ENCODE measurements around the gene TMIE.

DNA sequence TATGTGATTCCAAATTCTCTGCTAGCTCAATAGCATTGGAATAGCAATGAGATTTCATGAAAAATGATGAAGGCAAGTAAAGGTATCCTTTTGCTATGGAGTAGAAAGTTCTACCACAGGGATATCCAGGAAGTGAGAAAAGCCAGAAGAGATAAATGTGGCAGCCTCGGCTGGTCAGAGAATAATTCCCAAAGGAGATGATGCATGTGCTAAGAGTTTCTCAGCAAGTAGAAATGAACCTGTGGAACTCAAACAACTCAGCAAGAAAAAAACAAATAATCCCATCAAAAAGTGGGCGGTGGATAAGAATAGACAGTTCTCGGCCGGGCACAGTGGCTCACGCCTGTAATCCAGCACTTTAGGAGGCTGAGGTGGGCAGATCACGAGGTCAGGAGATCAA lies 45.9 kb upstream of the TMIE start:
- TF ChIP-seq, protein P1, sequence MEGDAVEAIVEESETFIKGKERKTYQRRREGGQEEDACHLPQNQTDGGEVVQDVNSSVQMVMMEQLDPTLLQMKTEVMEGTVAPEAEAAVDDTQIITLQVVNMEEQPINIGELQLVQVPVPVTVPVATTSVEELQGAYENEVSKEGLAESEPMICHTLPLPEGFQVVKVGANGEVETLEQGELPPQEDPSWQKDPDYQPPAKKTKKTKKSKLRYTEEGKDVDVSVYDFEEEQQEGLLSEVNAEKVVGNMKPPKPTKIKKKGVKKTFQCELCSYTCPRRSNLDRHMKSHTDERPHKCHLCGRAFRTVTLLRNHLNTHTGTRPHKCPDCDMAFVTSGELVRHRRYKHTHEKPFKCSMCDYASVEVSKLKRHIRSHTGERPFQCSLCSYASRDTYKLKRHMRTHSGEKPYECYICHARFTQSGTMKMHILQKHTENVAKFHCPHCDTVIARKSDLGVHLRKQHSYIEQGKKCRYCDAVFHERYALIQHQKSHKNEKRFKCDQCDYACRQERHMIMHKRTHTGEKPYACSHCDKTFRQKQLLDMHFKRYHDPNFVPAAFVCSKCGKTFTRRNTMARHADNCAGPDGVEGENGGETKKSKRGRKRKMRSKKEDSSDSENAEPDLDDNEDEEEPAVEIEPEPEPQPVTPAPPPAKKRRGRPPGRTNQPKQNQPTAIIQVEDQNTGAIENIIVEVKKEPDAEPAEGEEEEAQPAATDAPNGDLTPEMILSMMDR (IDR thresholded peaks at IDR 0.05), result no peak
- no peak for TF ChIP-seq POLR2AphosphoS5 (IDR thresholded peaks at IDR 0.05)
- TF ChIP-seq POLR2A (IDR thresholded peaks at IDR 0.05), result no peak
- TF ChIP-seq EP300 (IDR thresholded peaks at IDR 0.05), result no peak
